Left ventricle myocardium superior (tissue), 1 donor: ENCODE data around the gene NDUFAF2. TPM values are rescaled to one million over a fixed set of nuclear protein-coding genes. Genes with fewer than 3 reads are reported as not detected.

Experiments used
- ATAC-seq: fragments of 200-7000 bp; cut with Tn5 transposase; one replicate; pipeline ENCODE4 v1.9.1; 2020; ENCODE audit warnings: mild to moderate bottlenecking, moderate library complexity
- DNase-seq: peaks from one replicate; pipeline ENCODE4 v3.0.0-alpha.2; 2020
- intact Hi-C: fragments of 100-400 bp; cut with micrococcal nuclease; formaldehyde crosslinking; loops from one replicate; pipeline ENCODE4 v1.11.0; 2022
- long read RNA-seq: library from polyadenylated mRNA; unstranded; transcript quantifications from one replicate; pipeline ENCODE4 v2.0.0, GENCODE V29; 2021
- total RNA-seq: library from RNA; stranded (reverse); fragmentation: NEBNext Ultra II Directional; extraction: Animal tissue kit (Norgen Biotek cat#: 25700); gene quantifications from one replicate; pipeline ENCODE4 v1.2.1, GENCODE V29; 2021
- donor health status: DM: no; HTN: yes; CAD: no; lungs with severe emphysema.

NDUFAF2 gene, protein sequence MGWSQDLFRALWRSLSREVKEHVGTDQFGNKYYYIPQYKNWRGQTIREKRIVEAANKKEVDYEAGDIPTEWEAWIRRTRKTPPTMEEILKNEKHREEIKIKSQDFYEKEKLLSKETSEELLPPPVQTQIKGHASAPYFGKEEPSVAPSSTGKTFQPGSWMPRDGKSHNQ
- 36.1 TPM for total RNA-seq
- long read RNA-seq, transcript NDUFAF2-201 (4 exons, 719 nt) = major isoform, 42 of 51 reads
- long read RNA-seq, partial matches to known transcripts = 2 of 51 reads
- long read RNA-seq, other reads (novel, unspliced or antisense) = 7 of 51 reads

DNA sequence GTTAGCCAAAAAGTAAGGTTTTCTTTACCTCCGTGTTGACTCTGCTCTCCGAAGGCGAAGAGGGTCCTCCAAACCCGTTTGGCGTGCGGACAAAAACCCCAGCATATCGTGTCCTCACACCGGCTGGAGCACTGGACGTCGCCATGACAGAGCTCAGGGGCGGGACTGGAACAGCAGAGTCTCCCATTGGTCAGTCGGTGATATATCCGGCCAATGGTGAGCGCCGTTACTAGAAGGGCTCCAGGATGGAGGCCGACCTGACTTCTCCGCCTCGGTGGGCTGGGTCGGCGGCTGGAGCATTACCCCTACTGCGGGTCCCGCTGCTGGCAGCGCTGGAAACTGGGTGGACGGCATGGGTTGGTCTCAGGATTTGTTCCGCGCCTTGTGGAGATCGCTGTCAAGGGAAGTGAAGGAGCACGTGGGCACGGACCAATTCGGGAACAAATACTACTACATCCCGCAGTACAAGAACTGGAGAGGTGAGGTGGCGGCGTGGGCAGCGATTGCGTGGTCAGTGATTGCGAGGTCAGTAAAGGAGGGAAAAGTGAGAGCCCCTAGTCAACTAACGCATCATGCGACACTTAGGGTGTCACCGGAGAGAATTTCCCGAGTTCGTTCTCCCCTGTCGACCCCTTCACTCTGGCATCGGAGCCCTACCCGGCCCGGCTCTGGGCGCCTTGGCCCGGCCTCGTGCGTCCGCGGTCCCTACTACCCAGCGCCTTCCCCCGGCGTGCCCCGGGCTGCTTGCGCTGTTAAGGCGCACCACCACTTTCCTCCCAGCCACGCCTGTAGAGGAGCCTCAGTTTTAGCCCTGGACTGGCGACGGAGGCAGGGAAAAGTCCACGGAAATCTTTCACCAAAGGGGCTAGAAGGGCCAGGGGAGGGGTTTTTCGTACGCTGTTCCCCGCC is at the start of gene NDUFAF2, which contains the start of gene ERCC8:
TSS of gene NDUFAF2 (plus strand) at position 302 of the 909 bp plus-strand sequence. CDS start at position 353, 51 bp downstream.
TSS of gene ERCC8 (minus strand) at position 167 of the 909 bp plus-strand sequence. CDS start at position 105, 62 bp downstream.
- peak; percentile 100 for ATAC-seq
- intact Hi-C loops = loop anchor here (5.0 kb wide), 1 partner anchor 982 kb away; no protein-coding TSS in a partner anchor
- peak; percentile 92 for DNase-seq

DNA sequence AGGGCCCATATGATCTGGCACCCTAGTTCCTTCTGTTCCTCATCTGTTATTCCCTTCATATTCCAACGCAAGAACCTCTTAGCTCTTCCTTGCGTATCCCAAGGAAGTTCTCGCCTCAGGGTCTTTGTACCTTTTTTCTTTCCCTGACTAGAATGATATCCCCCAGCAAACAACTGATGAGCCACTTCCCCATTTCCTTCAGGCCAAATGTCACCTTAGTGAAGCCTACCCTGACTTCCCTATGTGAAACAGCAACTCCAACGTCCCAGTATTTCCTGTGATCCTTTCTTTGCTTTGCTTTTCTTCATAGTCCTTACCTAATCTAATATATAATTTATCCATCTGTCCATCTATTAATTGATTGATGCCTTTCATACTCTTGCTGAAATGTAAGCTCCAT is 48.0 kb upstream of the NDUFAF2 start:
- ATAC-seq (no peak), DNase-seq (no peak)
- intact Hi-C loops = no loop called here

DNA sequence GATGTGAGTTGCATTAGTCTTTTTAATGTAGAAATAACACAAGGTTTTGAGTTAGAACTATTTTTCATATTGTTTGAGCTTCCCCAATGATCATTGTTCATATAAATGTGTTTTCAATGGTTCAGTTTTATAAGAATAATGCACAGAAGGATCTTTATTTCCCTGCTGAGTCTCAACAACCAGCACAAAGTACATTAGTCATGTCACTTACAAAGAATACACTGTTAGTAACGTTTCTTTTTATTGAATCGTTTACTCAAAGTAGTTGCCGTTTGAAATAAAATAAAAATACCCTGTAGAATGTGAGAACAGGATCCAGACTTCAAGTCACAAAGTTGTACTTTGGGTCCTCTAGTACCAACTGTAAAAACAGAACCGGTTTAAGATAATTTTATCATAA is 41.6 kb upstream of the NDUFAF2 start:
- intact Hi-C loops = no loop called here
- DNase-seq (no peak), ATAC-seq (no peak)

DNA sequence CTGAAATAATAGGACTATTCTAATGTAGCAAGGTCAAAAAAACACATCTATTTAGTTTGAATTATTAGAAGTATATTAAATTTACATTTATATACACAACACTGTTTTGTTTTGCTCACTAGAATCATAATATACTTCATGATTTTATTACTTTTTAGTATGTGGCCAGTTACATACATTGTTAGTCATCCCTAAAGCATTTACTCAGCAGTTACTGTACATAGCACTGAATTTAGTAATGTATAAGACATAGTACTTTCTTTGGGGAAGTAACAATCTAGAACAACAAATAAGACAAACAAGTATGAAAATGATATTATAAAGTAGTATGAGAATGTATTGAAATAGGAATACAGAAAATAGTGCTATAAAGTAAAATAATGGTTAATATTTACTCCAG is 28.4 kb upstream of the NDUFAF2 start:
- DNase-seq (no peak), ATAC-seq (no peak)
- intact Hi-C loops = no loop called here

DNA sequence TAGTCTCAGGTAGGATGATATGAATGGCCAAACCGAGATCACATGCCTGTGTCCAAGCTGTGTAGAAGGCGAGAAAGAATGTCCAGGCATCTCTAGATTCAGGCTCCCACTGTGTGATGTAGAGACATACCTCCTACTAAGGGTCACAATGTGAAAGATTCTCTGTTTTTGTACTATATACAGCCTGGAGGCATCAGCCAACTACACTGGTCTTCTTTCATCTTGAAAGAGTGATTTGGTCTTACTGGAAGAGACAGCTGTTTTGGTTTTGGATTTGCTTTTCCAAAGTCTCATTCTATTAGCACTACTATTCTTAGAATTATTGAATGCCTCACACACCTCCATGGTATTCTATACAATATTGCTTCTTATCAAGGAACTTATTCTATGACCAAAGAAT is 26.5 kb upstream of the NDUFAF2 start:
- DNase-seq = no peak
- intact Hi-C loops = no loop called here
- ATAC-seq = no peak

DNA sequence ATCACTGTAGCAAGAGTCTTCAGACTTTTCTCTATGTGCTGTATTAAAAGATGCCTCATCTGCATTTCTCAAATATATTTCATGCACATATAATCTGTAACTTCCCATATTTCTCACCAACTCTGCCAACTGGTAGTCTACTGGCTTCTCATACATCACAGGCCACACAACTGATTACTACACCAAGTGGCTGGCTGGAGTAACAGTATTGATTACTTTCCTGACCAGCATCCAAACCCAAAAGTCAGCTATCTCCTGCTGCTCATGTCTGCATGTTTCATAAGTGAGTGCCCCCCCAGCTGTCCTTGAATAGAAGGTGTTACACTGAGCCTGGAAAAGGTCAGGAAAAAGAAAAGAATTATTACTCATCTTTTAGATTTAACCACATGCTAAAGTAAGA is 17.6 kb upstream of the NDUFAF2 start:
- no peak for ATAC-seq
- intact Hi-C loops = no loop called here

DNA sequence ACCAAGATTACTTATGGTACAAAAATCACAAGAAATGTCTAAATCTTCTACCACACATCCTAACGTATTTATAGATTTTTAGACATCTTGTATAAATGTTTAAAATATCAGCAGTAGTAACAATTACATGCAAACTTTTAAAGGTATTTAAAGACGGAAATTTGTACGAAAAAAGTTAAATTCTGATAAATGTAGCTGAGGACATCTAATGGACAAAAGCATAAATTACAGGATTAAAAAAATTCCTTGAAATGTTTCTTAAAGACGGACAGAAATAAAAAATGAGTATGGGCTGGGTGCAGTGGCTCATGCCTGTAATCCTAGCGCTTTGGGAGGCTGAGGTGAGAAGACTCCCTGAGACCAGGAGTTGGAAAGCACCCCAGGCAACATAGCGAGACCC is 16.0 kb upstream of the NDUFAF2 start:
- intact Hi-C loops = no loop called here
- ATAC-seq (no peak), DNase-seq (no peak)

More for the DNA sequence above, 17.6 kb upstream of the NDUFAF2 start:
- DNase-seq = no peak

DNA sequence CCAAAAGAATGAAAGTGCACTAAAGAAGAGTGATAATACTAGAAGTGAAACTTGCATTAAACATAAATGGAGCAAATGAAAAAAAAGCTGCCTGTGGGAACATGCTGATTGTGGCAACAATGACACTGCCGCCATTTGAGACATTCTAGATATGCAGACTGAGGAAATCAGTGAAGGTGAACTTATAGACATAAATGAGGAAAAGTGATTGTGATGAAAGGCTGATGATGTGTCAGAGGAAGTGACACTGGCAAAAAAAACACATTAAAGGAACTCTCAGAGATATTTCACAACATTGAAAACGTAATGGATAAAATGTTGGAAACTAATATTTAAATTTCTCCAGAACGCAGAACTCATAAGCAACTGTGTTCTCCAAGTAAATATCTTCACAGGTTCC is 1.4 kb upstream of the NDUFAF2 start:
- DNase-seq (no peak), ATAC-seq (no peak)
- intact Hi-C loops = no loop called here

DNA sequence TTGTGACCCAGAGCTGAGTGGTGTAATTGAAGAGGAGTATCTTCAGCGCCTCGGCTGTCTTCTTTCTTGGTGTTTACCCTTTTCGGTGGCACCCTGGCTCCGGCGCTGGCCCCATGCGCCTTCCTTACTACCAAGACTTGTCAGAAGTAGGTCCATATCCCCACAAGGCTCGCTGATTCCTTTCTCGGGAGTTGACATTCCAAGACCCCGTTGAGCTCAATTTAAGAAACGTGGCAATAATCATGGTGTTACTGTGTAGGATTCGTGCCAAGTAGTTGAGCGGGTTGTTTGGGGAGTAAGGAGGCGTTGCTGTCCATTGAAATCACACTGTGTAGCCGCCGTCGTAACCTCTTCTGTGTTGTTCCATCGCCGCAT is 795 bp downstream of the NDUFAF2 start:
- ATAC-seq (peak; percentile 49), DNase-seq (no peak)
- intact Hi-C loops = loop anchor here (5.0 kb wide), 1 partner anchor 982 kb away; no protein-coding TSS in a partner anchor

DNA sequence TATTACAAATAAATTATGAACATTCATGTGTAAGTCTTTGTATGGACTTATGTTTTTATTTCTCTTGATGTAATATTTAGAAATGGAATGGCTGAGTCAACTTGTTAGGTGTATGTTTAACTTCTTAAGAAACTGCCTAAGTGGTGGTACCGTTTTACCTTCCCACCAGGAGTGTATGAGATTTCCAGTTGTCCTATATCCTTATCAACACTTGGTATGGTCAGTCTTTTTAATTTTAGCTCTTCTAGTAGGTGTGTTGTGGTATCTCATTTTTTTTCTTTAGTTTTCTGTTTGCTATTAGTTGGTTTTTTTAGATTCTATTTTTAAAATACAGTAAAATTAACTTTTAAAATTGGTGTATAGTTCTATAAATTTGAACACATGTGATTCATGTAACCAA is 3.7 kb downstream of the NDUFAF2 start:
- ATAC-seq (no peak), DNase-seq (no peak)
- intact Hi-C loops = loop anchor here (5.0 kb wide), 1 partner anchor 979 kb away; no protein-coding TSS in a partner anchor

DNA sequence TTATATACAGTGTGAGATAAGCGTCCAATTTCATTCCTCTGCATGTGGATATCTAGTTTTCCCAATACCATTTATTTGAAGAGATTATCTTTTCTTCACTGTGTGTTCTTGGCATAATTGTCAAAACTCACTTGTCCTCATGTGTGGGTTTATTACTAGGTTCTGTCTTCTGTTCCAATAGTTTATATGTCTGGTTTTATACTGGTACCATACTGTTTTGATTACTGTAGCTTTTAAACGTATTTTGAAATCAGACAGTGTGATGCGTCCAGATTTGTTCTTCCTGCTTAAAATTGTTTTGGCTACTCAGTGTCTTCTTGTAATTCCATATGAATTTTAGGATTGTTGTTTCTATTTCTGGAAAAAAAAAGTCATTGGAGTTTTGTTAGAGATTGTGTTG is 10.2 kb downstream of the NDUFAF2 start:
- ATAC-seq = no peak
- intact Hi-C loops = no loop called here
- DNase-seq = no peak

DNA sequence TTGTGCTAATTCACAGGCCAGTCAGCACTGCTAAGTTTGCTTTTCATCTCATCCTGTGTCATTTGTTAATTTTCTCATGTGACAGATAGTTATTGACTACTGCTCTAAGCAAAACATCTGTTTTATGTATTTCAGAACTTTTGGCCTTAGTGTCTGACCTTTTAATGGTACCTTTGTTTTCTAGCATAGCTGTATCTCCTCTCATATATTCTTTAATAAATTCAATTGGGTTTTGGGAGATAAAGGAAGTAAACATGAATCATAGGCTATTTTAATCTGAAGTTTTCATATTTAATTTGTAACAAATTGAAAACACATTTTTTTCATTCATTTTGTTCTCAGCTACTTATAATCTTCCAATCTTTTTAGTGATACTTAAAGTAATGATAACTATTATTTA is 13.1 kb downstream of the NDUFAF2 start:
- no peak for ATAC-seq
- DNase-seq = no peak
- intact Hi-C loops = no loop called here

DNA sequence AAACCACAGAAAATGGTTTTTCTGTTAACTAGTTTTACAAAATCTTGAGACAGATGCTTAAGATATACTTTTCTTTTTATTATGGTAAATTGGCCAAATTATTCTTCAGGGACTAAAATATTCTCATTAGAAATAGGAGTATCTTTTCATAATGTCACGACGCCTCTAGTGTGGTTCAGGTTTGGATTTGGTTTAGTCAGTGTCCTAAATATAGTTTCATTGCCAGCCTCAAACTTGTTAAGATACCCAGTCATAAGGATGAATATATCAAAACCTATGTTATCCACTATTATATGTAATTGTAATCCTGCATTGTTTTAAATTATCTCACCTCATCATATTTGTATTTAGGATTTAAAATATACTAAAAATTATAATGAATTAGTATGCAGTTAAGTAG is 13.7 kb downstream of the NDUFAF2 start:
- intact Hi-C loops = no loop called here
- DNase-seq (no peak), ATAC-seq (no peak)

DNA sequence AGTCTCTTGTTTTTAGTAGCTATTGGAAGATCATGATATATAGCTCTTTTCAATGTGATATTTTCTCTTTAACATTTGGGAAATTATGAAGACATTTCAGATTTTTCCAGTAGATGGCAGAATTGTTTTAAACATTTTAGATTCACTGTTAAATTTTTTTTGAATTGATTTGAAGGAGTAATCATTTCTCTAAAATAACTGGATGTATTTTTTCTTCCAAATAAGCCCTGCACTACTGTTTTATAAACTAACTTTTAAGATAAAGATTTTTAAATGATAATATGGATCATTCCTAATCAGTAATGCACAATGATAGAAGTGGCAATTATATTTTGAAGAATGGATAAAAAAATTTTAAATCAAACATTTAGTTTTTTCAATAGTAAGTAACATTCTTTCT is 14.2 kb downstream of the NDUFAF2 start:
- intact Hi-C loops = no loop called here
- DNase-seq = no peak
- ATAC-seq = no peak

DNA sequence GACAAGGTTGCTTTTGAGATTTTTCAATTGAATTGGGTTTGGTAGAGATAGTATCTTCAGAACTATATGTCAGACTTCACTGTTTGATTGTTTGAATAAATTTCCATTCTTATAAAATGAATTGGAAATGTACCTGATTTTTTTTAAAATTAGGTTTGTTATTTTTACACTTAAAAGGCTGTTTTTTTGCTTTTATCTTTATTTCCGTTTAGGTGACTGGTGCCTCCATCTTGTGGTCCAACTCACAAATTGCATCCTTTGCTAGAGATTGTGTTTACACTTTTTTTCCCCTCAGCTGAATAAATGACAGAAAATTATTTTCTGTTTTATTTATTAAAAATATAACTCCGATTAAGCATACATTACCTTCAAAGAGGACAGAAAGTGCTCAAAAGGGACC is 15.6 kb downstream of the NDUFAF2 start:
- ATAC-seq (no peak), DNase-seq (no peak)
- intact Hi-C loops = no loop called here

DNA sequence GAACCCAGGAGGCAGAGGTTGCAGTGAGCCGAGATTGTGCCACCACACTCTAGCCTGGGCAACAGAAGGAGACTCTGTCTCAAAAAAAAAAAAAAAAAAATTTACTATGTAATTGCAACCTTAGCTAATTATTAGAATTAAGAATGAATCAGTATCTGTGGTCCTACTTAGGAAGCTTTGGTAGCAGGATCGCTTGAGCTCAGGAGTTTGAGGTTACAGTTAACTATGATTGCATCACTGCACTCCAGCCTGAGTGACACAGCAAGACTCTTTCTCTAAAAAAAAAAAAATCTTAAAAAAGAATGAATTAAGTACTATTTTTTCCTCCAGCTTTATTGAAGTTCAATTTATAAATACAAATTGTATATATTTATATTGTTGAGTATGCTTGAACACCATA is 16.7 kb downstream of the NDUFAF2 start:
- intact Hi-C loops = no loop called here
- ATAC-seq (no peak), DNase-seq (no peak)

DNA sequence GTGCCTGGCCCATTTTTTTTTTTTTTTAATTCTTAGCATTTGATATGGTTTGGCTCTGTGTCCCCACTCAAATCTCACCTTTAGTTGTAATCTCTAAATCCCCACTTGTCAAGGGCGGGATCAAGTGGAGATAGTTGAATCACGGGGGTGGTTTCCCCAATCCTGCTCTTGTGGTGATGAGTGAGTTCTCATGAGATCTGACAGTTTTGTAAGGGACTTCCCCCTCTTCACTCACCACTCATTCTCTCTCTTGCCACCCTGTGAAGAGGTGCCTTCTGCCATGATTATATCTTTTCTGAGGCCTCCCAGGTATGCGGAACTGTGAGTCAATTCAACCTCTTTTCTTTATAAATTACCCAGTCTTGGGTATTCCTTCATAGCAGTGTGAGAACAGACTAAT is 27.2 kb downstream of the NDUFAF2 start:
- ATAC-seq = no peak
- intact Hi-C loops = no loop called here

DNA sequence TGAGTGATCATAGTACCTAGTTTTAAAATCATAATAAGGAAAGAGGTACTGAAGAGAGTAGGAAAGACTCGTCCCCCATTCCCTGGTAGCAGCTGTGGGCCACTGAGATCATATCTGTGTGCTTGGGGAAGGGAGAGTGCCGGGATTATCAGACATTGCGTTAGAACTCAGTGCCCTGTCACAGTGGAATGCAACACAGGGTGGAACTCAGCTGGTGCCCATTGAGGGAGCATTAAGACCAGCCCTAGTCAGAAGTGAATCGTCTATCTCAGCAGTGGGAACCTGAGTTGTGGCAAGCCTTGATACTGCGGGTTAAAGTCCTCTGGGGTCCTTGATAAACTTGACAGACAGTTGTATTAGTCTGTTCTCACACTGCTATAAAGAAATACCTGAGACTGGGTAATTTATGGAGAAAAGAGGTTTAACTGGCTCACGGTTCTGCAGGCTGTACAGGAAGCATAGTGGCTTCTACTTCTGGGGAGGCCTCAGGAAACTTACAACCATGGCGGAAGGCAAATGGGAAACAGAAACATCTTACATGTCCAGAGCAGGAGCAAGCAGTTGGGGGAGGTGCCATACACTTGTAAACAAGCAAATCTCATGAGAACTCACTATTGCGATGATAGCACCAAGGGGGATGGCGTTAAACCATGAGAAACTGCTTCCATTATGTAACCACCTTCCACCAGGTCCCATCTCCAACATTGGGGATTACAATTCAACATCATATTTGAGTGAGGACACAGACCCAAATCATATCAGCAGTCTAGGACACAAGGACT is 33.1 kb downstream of the NDUFAF2 start:
- peak; percentile 53 for ATAC-seq

More for the DNA sequence above, 27.2 kb downstream of the NDUFAF2 start:
- DNase-seq = no peak

DNA sequence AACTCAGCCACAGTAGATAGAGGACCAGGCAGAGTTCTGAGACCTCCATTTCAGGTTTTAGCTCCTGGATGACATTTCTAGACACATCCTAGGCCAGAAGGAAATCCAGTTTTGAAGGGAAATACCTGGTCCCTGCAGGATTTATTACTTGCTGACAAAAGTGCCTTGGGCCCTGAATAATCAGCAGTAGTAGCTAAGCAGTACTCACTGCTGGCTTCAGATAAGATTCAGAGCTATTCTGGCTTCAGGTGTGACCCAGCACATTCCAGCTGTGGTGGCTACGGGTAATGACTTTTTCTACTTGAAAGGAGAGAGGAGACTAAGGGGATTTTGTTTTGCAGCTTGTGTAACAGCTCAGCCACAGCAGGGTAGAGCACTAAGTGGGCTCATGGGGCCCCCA is 34.0 kb downstream of the NDUFAF2 start:
- peak; percentile 50 for ATAC-seq
- intact Hi-C loops = no loop called here
- DNase-seq = no peak

More for the DNA sequence above, 33.1 kb downstream of the NDUFAF2 start:
- DNase-seq = no peak
- intact Hi-C loops = no loop called here
